IPS-15b (cell line): ENCODE data around the gene SEMG1.

Source experiments
- H3K27me3 ChIP-seq: one replicate; pipeline ENCODE4 v1.6.1; 2013; ENCODE audit warnings: low read length; ENCODE audit not compliant: control insufficient read depth, insufficient read depth
- H3K36me3 ChIP-seq: one replicate; pipeline ENCODE4 v1.6.1; 2013; ENCODE audit warnings: low read length; ENCODE audit not compliant: control insufficient read depth, insufficient read depth
- H3K4me1 ChIP-seq: one replicate; pipeline ENCODE4 v1.6.1; 2013; ENCODE audit warnings: mild to moderate bottlenecking, low read length; ENCODE audit not compliant: control insufficient read depth, insufficient read depth
- H3K4me3 ChIP-seq: one replicate; pipeline ENCODE4 v1.5.1; 2013; ENCODE audit warnings: low read depth, low read length
- H3K9ac ChIP-seq: one replicate; pipeline ENCODE4 v1.6.1; 2013; ENCODE audit warnings: low read depth, mild to moderate bottlenecking, low read length
- H3K9me3 ChIP-seq: one replicate; pipeline ENCODE4 v1.6.1; 2013; ENCODE audit warnings: mild to moderate bottlenecking, low read length; ENCODE audit not compliant: control insufficient read depth, insufficient read depth

SEMG1 gene

GRCh38 chr20:45229264-45230056, 22.6 kb downstream of the SEMG1 start:
- H3K9ac ChIP-seq, result no peak overlapping the region
- no peaks in the 10 kb centered on the region for H3K36me3 ChIP-seq
- H3K27me3 ChIP-seq, result peaks cover 2% of the 10 kb centered on the region
- no peaks in the 10 kb centered on the region for H3K9me3 ChIP-seq
- no peak overlapping the region for H3K4me3 ChIP-seq
- no peaks in the 10 kb centered on the region for H3K4me1 ChIP-seq

- Histone ChIP-seq H3K9me3 (no peaks in the 10 kb centered on the region), H3K9ac (no peak overlapping the region)
Observed at GRCh38 chr20:45230631-45231030, 23.8 kb downstream of the SEMG1 start.

GRCh38 chr20:45235995-45236394, 29.2 kb downstream of the SEMG1 start:
- Histone ChIP-seq H3K36me3 (no peaks in the 10 kb centered on the region), H3K27me3 (no peaks in the 10 kb centered on the region), H3K4me1 (no peaks in the 10 kb centered on the region), H3K9ac (no peak overlapping the region), H3K4me3 (no peak overlapping the region), H3K9me3 (no peaks in the 10 kb centered on the region)

More at GRCh38 chr20:45230631-45231030, 23.8 kb downstream of the SEMG1 start:
- Histone ChIP-seq H3K36me3 (no peaks in the 10 kb centered on the region), H3K4me3 (no peak overlapping the region), H3K4me1 (no peaks in the 10 kb centered on the region), H3K27me3 (no peaks in the 10 kb centered on the region)

- Histone ChIP-seq H3K4me1 (no peaks in the 10 kb centered on the region), H3K9ac (no peak overlapping the region), H3K27me3 (no peaks in the 10 kb centered on the region), H3K9me3 (no peaks in the 10 kb centered on the region), H3K4me3 (no peak overlapping the region), H3K36me3 (no peaks in the 10 kb centered on the region)
Observed at GRCh38 chr20:45238139-45238538, 31.3 kb downstream of the SEMG1 start.

GRCh38 chr20:45246109-45246508, 39.3 kb downstream of the SEMG1 start:
- Histone ChIP-seq H3K4me1 (no peaks in the 10 kb centered on the region), H3K4me3 (no peak overlapping the region), H3K9me3 (no peaks in the 10 kb centered on the region), H3K9ac (no peak overlapping the region), H3K36me3 (no peaks in the 10 kb centered on the region), H3K27me3 (no peaks in the 10 kb centered on the region)

GRCh38 chr20:45247865-45248264, 41.0 kb downstream of the SEMG1 start:
- Histone ChIP-seq H3K9me3 (no peaks in the 10 kb centered on the region), H3K4me1 (no peaks in the 10 kb centered on the region), H3K9ac (no peak overlapping the region), H3K4me3 (no peak overlapping the region), H3K36me3 (no peaks in the 10 kb centered on the region), H3K27me3 (no peaks in the 10 kb centered on the region)

GRCh38 chr20:45248609-45249008, 41.8 kb downstream of the SEMG1 start:
- Histone ChIP-seq H3K9ac (no peak overlapping the region), H3K4me1 (no peaks in the 10 kb centered on the region), H3K9me3 (no peaks in the 10 kb centered on the region), H3K36me3 (no peaks in the 10 kb centered on the region), H3K27me3 (no peaks in the 10 kb centered on the region), H3K4me3 (no peak overlapping the region)

GRCh38 chr20:45251884-45252560, 45.2 kb downstream of the SEMG1 start:
- Histone ChIP-seq H3K27me3 (no peaks in the 10 kb centered on the region), H3K9ac (no peak overlapping the region), H3K4me1 (no peaks in the 10 kb centered on the region), H3K9me3 (no peaks in the 10 kb centered on the region), H3K36me3 (no peaks in the 10 kb centered on the region), H3K4me3 (no peak overlapping the region)

- H3K4me3 ChIP-seq, result no peak overlapping the region
- no peaks in the 10 kb centered on the region for H3K27me3 ChIP-seq
- no peaks in the 10 kb centered on the region for H3K9me3 ChIP-seq
- peaks cover 2% of the 10 kb centered on the region for H3K4me1 ChIP-seq
- no peaks in the 10 kb centered on the region for H3K36me3 ChIP-seq
- no peak overlapping the region for H3K9ac ChIP-seq
Observed at GRCh38 chr20:45253261-45253660, 46.4 kb downstream of the SEMG1 start.

- H3K4me1 ChIP-seq, result peaks cover 7% of the 10 kb centered on the region
- H3K27me3 ChIP-seq, result no peaks in the 10 kb centered on the region
- no peak within 1 kb of the TSS for H3K9ac ChIP-seq
Observed at GRCh38 chr20:45254383-45255262, 47.8 kb downstream of the SEMG1 start, which contains the start of gene SLPI. Gene SLPI, minus strand, starts transcription at chr20:45254564. Its CDS starts 21 bp downstream, at chr20:45254543.

GRCh38 chr20:45257161-45257560, 50.3 kb downstream of the SEMG1 start:
- H3K36me3 ChIP-seq, result no peaks in the 10 kb centered on the region
- H3K9ac ChIP-seq, result no peak overlapping the region
- peaks cover 7% of the 10 kb centered on the region for H3K4me1 ChIP-seq
- no peaks in the 10 kb centered on the region for H3K9me3 ChIP-seq
- H3K4me3 ChIP-seq, result no peak overlapping the region
- H3K27me3 ChIP-seq, result no peaks in the 10 kb centered on the region

More at GRCh38 chr20:45254383-45255262, 47.8 kb downstream of the SEMG1 start, which contains the start of gene SLPI:
- Histone ChIP-seq H3K9me3 (no peaks in the 10 kb centered on the region), H3K4me3 (no peak within 1 kb of the TSS), H3K36me3 (no peaks in the 10 kb centered on the region)
